ENCODE measurements around the gene SCN3A. TPM values are rescaled to one million over a fixed set of nuclear protein-coding genes. Genes with fewer than 3 reads are reported as not detected.

The SCN3A gene
- total and polyA plus RNA-seq, 2 of the 4 experiments (the other 2 are of a cell fraction): 0.26 to 0.90 TPM

GRCh38 chr2:165205865-165206264 lies 2.0 kb upstream of the SCN3A start:
- Histone ChIP-seq H3K27me3 (ENCODE audit: control insufficient read depth, insufficient read depth, low read length) (no peaks in the 10 kb centered on the region; the same call in 1 of the 2 replicates), H2BK15ac (ENCODE audit: low read depth, low read length) (no peak overlapping the region), H4K5ac (ENCODE audit: low read depth, low read length) (no peak overlapping the region), H4K8ac (ENCODE audit: low read depth in 2 of 2, low read length in 2 of 2) (no peak overlapping the region), H3K79me1 (ENCODE audit: low read depth in 1 of 2, low read length in 2 of 2) (no peaks in the 10 kb centered on the region), H2AK5ac (ENCODE audit: low read depth, low read length) (no peak overlapping the region), H3K27ac (ENCODE audit: insufficient read depth, low read length) (no peak overlapping the region), H3K4me1 (ENCODE audit: control insufficient read depth, insufficient read depth, low read length) (no peaks in the 10 kb centered on the region), H2AFZ (replicated peaks; ENCODE audit: low read length, poor library complexity) (no peak overlapping the region), H4K20me1 (ENCODE audit: insufficient read depth, low read length) (no peaks in the 10 kb centered on the region), H4K91ac (ENCODE audit: insufficient read depth, low read depth, low read length) (no peak overlapping the region), H2BK5ac (ENCODE audit: low read depth, low read length, poor library complexity, severe bottlenecking) (no peak overlapping the region), H3K23ac (ENCODE audit: low read depth, low read length) (no peak overlapping the region), H2AK9ac (replicated peaks; ENCODE audit: low read depth, low read length, poor library complexity) (no peak overlapping the region), H2BK120ac (ENCODE audit: low read depth, low read length) (no peak overlapping the region), H3K9me1 (ENCODE audit: insufficient read depth, low read length) (no peaks in the 10 kb centered on the region), H3K36me3 (ENCODE audit: control insufficient read depth, insufficient read depth, low read length) (no peaks in the 10 kb centered on the region), H3K18ac (ENCODE audit: low read depth, low read length) (no peak overlapping the region), H3K9ac (ENCODE audit: low read depth, low read length) (no peak overlapping the region), H2BK20ac (ENCODE audit: low read depth, low read length) (no peak overlapping the region), H3K4me3 (ENCODE audit: insufficient read depth, low read depth, low read length) (no peak overlapping the region), H3K4ac (ENCODE audit: low read depth, low read length) (no peak overlapping the region), H3K9me3 (ENCODE audit: control insufficient read depth, insufficient read depth, low read length) (no peaks in the 10 kb centered on the region), H3K14ac (replicated peaks; ENCODE audit: low read depth, low read length) (no peak overlapping the region), H3K4me2 (ENCODE audit: low read depth, low read length) (no peak overlapping the region), H3K56ac (ENCODE audit: extremely low read depth, insufficient read depth, low read length) (no peak overlapping the region)
- dilution Hi-C loops (cut with HindIII; ENCODE audit: low sequenced_read_pairs, unreplicated experiment): no loop called here
- intact Hi-C loops (cut with micrococcal nuclease): loop anchor here (2.0 kb wide), 1 partner anchor 65 kb away; no protein-coding TSS in a partner anchor
- no peak for ATAC-seq (ENCODE audit: low read depth)
- TF ChIP-seq CHD1 (IDR thresholded peaks at IDR 0.05; ENCODE audit: low read depth, low read length) (no peak), POLR2A (IDR thresholded peaks at IDR 0.05; ENCODE audit: low read depth, low read length) (no peak), USF2 (IDR thresholded peaks at IDR 0.05; ENCODE audit: low read depth, low read length) (no peak), BHLHE40 (IDR thresholded peaks at IDR 0.05; ENCODE audit: low read depth, low read length) (no peak)
- 40% methylated on average over 1 of the region's 2 CpGs; no CpG with 5 or more reads in 1 of the 2 experiments for WGBS, 2 experiments (ENCODE audit: extremely low coverage in 2 of 2, insufficient read length in 1 of 2)
- POLR2A ChIA-PET (ENCODE audit: unreplicated experiment): no interaction called here
- BruUV-seq (replicated peaks): no TSS peak
- in situ Hi-C loops (cut with MboI; ENCODE audit: low sequenced_read_pairs): no loop called here
- no peak for DNase-seq
- CTCF ChIA-PET: interaction anchor here (4.5 kb wide), 1 partner anchor 190 kb away, joined by 99 read pairs; no protein-coding TSS in a partner anchor

Measured in IMR-90 (cell line).